GM18517 (cell line): ENCODE results near the gene CALD1.

ENCODE experiments used
- ATAC-seq: cut with Tn5 transposase; IDR thresholded peaks from one replicate; pipeline ENCODE4 v1.9.1; 2021; ENCODE audit warnings: mild to moderate bottlenecking, moderate library complexity; ENCODE audit not compliant: unreplicated experiment

The CALD1 gene

GRCh38 chr7:134854816-134855215 lies 75.4 kb downstream of the CALD1 start:
- no peak for ATAC-seq

GRCh38 chr7:134855442-134855841 lies 76.0 kb downstream of the CALD1 start:
- ATAC-seq, result no peak

- no peak for ATAC-seq
Measured at GRCh38 chr7:134856091-134856490, 76.7 kb downstream of the CALD1 start.

GRCh38 chr7:134856691-134857090 lies 77.3 kb downstream of the CALD1 start:
- ATAC-seq, result no peak

- ATAC-seq, result no peak
Measured at GRCh38 chr7:134857958-134858357, 78.5 kb downstream of the CALD1 start.

GRCh38 chr7:134859783-134860182 lies 80.3 kb downstream of the CALD1 start:
- no peak for ATAC-seq

GRCh38 chr7:134865001-134865845 lies 85.8 kb downstream of the CALD1 start:
- no peak for ATAC-seq

GRCh38 chr7:134866617-134867016 lies 87.2 kb downstream of the CALD1 start:
- no peak for ATAC-seq

- ATAC-seq, result no peak
Measured at GRCh38 chr7:134870156-134870555, 90.7 kb downstream of the CALD1 start.

- no peak for ATAC-seq
Measured at GRCh38 chr7:134870781-134871180, 91.3 kb downstream of the CALD1 start.

- no peak for ATAC-seq
Measured at GRCh38 chr7:134873253-134873652, 93.8 kb downstream of the CALD1 start.

- no peak for ATAC-seq
Measured at GRCh38 chr7:134874407-134874806, 95.0 kb downstream of the CALD1 start.

GRCh38 chr7:134875867-134876266 lies 96.4 kb downstream of the CALD1 start:
- ATAC-seq, result no peak

GRCh38 chr7:134878746-134879357 lies 99.4 kb downstream of the CALD1 start:
- ATAC-seq, result no peak

GRCh38 chr7:134879815-134880475 lies 100.5 kb downstream of the CALD1 start:
- ATAC-seq, result no peak

- no peak for ATAC-seq
Measured at GRCh38 chr7:134882481-134882880, 103.0 kb downstream of the CALD1 start.

- no peak for ATAC-seq
Measured at GRCh38 chr7:134885967-134886352, 106.5 kb downstream of the CALD1 start.

- no peak for ATAC-seq
Measured at GRCh38 chr7:134886353-134887057, 107.1 kb downstream of the CALD1 start.

- no peak for ATAC-seq
Measured at GRCh38 chr7:134887523-134887922, 108.1 kb downstream of the CALD1 start.

GRCh38 chr7:134888141-134888740 lies 108.8 kb downstream of the CALD1 start:
- no peak for ATAC-seq
